Small intestine (tissue), 7 donors: Measurements from ENCODE around the gene EIF2AK3. TPM values are rescaled to one million over a fixed set of nuclear protein-coding genes. Genes with fewer than 3 reads are reported as not detected.

Source experiments
- DNase-seq, 2 donors: peaks; one replicate each; pipeline versions ENCODE4 v3.0.0 to v3.0.0-alpha.2; 2013
- FAIRE-seq: peaks from 2 replicates; lab custom pipeline; 2012; peaks lifted over from hg19 to GRCh38; lab: Jason Lieb, UNC
- H3K27ac ChIP-seq, 3 donors: one replicate each; pipeline ENCODE4 v1.5.1; 2013; ENCODE audit warnings: low read length in 2 of 3, mild to moderate bottlenecking in 2 of 3, control low read depth in 1 of 3, inconsistent platforms in 1 of 3, low read depth in 1 of 3, moderate library complexity in 1 of 3
- H3K27me3 ChIP-seq, 3 donors: one replicate each; pipeline ENCODE4 v1.6.1; 2013; ENCODE audit warnings: low read length in 3 of 3, inconsistent platforms in 1 of 3; ENCODE audit not compliant: control insufficient read depth in 3 of 3, insufficient read depth in 3 of 3
- H3K36me3 ChIP-seq, 3 donors: one replicate each; pipeline ENCODE4 v1.6.1; 2013; ENCODE audit warnings: low read length in 3 of 3, inconsistent platforms in 1 of 3, low read depth in 1 of 3, mild to moderate bottlenecking in 1 of 3, moderate library complexity in 1 of 3; ENCODE audit not compliant: control insufficient read depth in 3 of 3, insufficient read depth in 2 of 3
- H3K4me1 ChIP-seq, 3 donors: one replicate each; pipeline ENCODE4 v1.6.1; 2013; ENCODE audit warnings: low read length in 2 of 3, inconsistent platforms in 1 of 3, low read depth in 1 of 3, mild to moderate bottlenecking in 1 of 3, moderate library complexity in 1 of 3; ENCODE audit not compliant: control insufficient read depth in 3 of 3, insufficient read depth in 2 of 3
- H3K4me3 ChIP-seq, 3 donors: one replicate each; pipeline ENCODE4 v1.5.1; 2013; ENCODE audit warnings: low read length in 3 of 3, control low read depth in 1 of 3, inconsistent platforms in 1 of 3, low read depth in 1 of 3, mild to moderate bottlenecking in 1 of 3, moderate library complexity in 1 of 3
- H3K9me3 ChIP-seq, 2 donors: one replicate each; pipeline ENCODE4 v1.6.1; 2013; ENCODE audit warnings: low read depth in 1 of 2, low read length in 1 of 2; ENCODE audit not compliant: control insufficient read depth in 2 of 2, insufficient read depth in 1 of 2
- WGBS, 3 donors: extraction: QIAGEN DNeasy Blood & Tissue Kit; methylation state at CpG; one replicate each; pipeline ENCODE4 v1.1.7; 2013; 5-methylcytosine and 5-hydroxymethylcytosine counted together
- polyA plus RNA-seq, 4 donors: library from polyadenylated mRNA; stranded (reverse) in 3 of 4; unstranded in 1 of 4; fragments of 200-250 nt in 3 of 4; fragments of 120-200 nt in 1 of 4; gene quantifications; one replicate each; pipeline versions ENCODE4 v1.2.1 to v1.2.3, GENCODE V29; 2013
- donor health status: healthy with polysubstance abuse.
- donor health status: control.
- donor health status: control.
- donor health status: Bipolar disorder and iron deficiency.
- donor health status: healthy.

Gene EIF2AK3
- polyA plus RNA-seq, 4 donors: 2.7 to 16.9 (median 5.4) TPM

GRCh38 chr2:88543541-88544057, 83.7 kb downstream of the EIF2AK3 start:
- no peaks in the 10 kb centered on the region for H3K36me3 ChIP-seq
- DNase-seq (no peak), FAIRE-seq (no peak)
- WGBS, 3 donors: 64 to 75% (median 71%) methylated on average over 6 of the region's 6 CpGs
- H3K27ac ChIP-seq: no peak overlapping the region
- no peaks in the 10 kb centered on the region for H3K27me3 ChIP-seq
- no peaks in the 10 kb centered on the region for H3K9me3 ChIP-seq
- no peaks in the 10 kb centered on the region for H3K4me1 ChIP-seq
- H3K4me3 ChIP-seq: no peak overlapping the region

- FAIRE-seq: no peak
- 82 to 84% (median 82%) methylated on average over 6 of the region's 6 CpGs for WGBS, 3 donors
- H3K9me3 ChIP-seq: no peaks in the 10 kb centered on the region
Observed at GRCh38 chr2:88542668-88543067, 84.6 kb downstream of the EIF2AK3 start.

GRCh38 chr2:88540346-88540745, 86.9 kb downstream of the EIF2AK3 start:
- DNase-seq (no peak), FAIRE-seq (no peak)
- no peaks in the 10 kb centered on the region for H3K9me3 ChIP-seq
- no peak overlapping the region for H3K27ac ChIP-seq
- peaks cover 0 to 2% (median 0%) of the 10 kb centered on the region in 3 donors for H3K27me3 ChIP-seq
- no peaks in the 10 kb centered on the region for H3K4me1 ChIP-seq
- 41 to 91% (median 79%) methylated on average over 2 of the region's 2 CpGs for WGBS, 3 donors
- H3K4me3 ChIP-seq: no peak overlapping the region
- no peaks in the 10 kb centered on the region for H3K36me3 ChIP-seq

More at GRCh38 chr2:88542668-88543067, 84.6 kb downstream of the EIF2AK3 start:
- no peak for DNase-seq
- H3K27ac ChIP-seq: no peak overlapping the region
- no peaks in the 10 kb centered on the region for H3K4me1 ChIP-seq
- H3K36me3 ChIP-seq: no peaks in the 10 kb centered on the region
- no peaks in the 10 kb centered on the region for H3K27me3 ChIP-seq
- no peak overlapping the region for H3K4me3 ChIP-seq

- H3K4me1 ChIP-seq: no peaks in the 10 kb centered on the region
- H3K9me3 ChIP-seq: peaks cover 0 to 2% of the 10 kb centered on the region in 2 donors
- H3K27me3 ChIP-seq: peaks cover 0 to 2% (median 0%) of the 10 kb centered on the region in 3 donors
- H3K27ac ChIP-seq: no peak overlapping the region
- no peaks in the 10 kb centered on the region for H3K36me3 ChIP-seq
- 91 to 92% (median 92%) methylated on average over 11 of the region's 11 CpGs for WGBS, 3 donors
- H3K4me3 ChIP-seq: no peak overlapping the region
- FAIRE-seq (no peak), DNase-seq (no peak)
Observed at GRCh38 chr2:88538362-88538917, 88.8 kb downstream of the EIF2AK3 start.

DNA sequence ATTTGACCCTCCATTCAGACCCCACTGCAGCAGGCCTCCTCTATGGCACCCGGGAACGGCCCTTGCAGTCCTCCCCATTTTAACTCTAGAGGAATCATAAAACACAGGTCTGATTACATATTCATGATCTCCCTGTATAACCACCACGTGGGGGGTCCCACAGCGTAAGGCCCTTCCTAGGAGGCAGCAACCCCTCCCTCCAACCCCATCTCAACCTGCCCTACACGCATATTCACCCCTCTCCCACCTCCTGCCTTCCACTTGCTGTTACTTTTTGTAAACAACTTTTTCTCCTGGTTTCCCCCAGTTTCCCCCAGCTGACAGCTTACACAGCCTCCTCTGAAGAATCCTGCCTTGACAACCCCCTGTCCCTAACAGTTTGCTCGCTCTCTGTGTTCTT, 89.6 kb downstream of the EIF2AK3 start:
- no peaks in the 10 kb centered on the region for H3K36me3 ChIP-seq
- H3K27me3 ChIP-seq: peaks cover 0 to 2% (median 0%) of the 10 kb centered on the region in 3 donors
- H3K27ac ChIP-seq: no peak overlapping the region
- peaks cover 0 to 2% of the 10 kb centered on the region in 2 donors for H3K9me3 ChIP-seq
- no peak overlapping the region for H3K4me3 ChIP-seq
- FAIRE-seq (no peak), DNase-seq (no peak)
- H3K4me1 ChIP-seq: no peaks in the 10 kb centered on the region
- whole genome bisulfite sequencing, 3 donors: 47 to 56% (median 47%) methylated on average over 6 of the region's 6 CpGs

DNA sequence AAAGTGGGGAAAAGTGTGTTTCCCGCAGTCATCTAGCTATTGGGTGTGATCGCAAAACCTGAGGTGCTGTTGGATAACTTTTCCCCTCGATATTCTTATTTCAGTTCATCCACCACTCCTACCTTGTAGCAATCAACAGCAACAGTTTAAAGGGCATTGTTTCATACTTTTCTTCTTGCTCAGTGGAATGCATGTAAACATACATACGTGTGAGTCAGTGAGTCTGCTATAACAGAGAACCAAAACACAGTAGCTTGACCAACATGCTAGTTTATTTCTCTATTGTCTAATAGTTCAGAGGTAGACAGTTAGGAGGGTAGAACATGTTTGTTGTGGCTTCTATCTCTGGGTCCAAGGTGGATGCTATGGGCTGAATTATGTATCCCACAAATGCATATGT, 97.2 kb downstream of the EIF2AK3 start:
- DNase-seq (no peak), FAIRE-seq (no peak)
- Histone ChIP-seq H3K36me3 (no peaks in the 10 kb centered on the region), H3K27ac (no peak overlapping the region), H3K4me3 (no peak overlapping the region), H3K27me3 (no peaks in the 10 kb centered on the region), H3K4me1 (no peaks in the 10 kb centered on the region), H3K9me3 (peaks cover 0 to 2% of the 10 kb centered on the region in 2 donors)
- WGBS, 3 donors: 85 to 93% (median 88%) methylated on average over 4 of the region's 4 CpGs

GRCh38 chr2:88521445-88522073, 105.7 kb downstream of the EIF2AK3 start:
- Histone ChIP-seq H3K27me3 (peaks cover 0 to 3% (median 2%) of the 10 kb centered on the region in 3 donors), H3K4me1 (no peaks in the 10 kb centered on the region), H3K36me3 (no peaks in the 10 kb centered on the region), H3K4me3 (no peak overlapping the region), H3K9me3 (no peaks in the 10 kb centered on the region), H3K27ac (no peak overlapping the region)
- DNase-seq (no peak), FAIRE-seq (no peak)
- WGBS, 3 donors: 71 to 73% (median 73%) methylated on average over 2 of the region's 2 CpGs

DNA sequence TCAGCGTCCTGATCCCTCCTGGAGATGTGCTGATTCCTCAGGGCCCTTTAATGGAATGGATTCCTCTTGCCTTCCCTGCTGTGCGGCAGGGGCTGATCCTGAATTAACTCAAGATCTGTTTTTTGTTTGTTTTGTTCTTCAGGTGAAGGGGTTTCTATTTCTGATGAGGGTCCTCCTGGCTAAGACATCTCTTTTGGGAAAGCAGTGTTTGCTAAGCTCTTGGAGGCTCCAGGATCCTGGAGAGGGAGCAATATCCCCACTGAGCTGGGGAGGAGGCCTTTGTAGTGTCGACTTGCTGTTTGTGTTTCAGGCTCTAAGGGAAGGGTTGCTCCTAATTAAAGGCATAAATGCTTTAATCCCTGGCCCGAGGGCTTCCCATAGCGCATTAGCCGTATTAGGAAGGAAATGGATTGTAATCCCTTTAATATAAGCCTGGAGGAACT, 109.5 kb downstream of the EIF2AK3 start:
- H3K27ac ChIP-seq: no peak overlapping the region
- DNase-seq (no peak), FAIRE-seq (no peak)
- H3K36me3 ChIP-seq: no peaks in the 10 kb centered on the region
- H3K4me1 ChIP-seq: no peaks in the 10 kb centered on the region
- no peaks in the 10 kb centered on the region for H3K9me3 ChIP-seq
- WGBS, 3 donors: 37 to 53% (median 39%) methylated on average over 6 of the region's 6 CpGs
- H3K4me3 ChIP-seq: no peak overlapping the region
- peaks cover 0 to 3% (median 2%) of the 10 kb centered on the region in 3 donors for H3K27me3 ChIP-seq
